K562 (cell line): ENCODE measurements around the gene ANK2.

Experiments
- CCNT2 ChIP-seq: IDR thresholded peaks from 2 replicates; pipeline ENCODE4 v1.6.1; 2011; ENCODE audit warnings: borderline replicate concordance, low read depth, mild to moderate bottlenecking, moderate library complexity, mixed read lengths, low read length; ENCODE audit not compliant: insufficient read length; ENCODE audit errors: extremely low read depth
- EZH2 ChIP-seq: IDR thresholded peaks from 2 replicates; pipeline ENCODE4 v1.6.1; 2012; ENCODE audit warnings: low read depth, mild to moderate bottlenecking, inconsistent platforms, low read length, borderline replicate concordance
- HDAC6 ChIP-seq: IDR thresholded peaks from 2 replicates; pipeline ENCODE4 v1.6.1; 2012; ENCODE audit warnings: low read depth, mild to moderate bottlenecking, control low read depth, inconsistent platforms, low read length, moderate library complexity
- KDM1A ChIP-seq, 2 experiments: fragments of 450-650 bp; IDR thresholded peaks; 2 replicates each; pipeline ENCODE4 v1.6.1; 2016; ENCODE audit warnings: mild to moderate bottlenecking in 2 of 2
- NCOA6 ChIP-seq: fragments of 450-650 bp; IDR thresholded peaks from 2 replicates; pipeline ENCODE4 v1.6.1; 2017; ENCODE audit warnings: mild to moderate bottlenecking
- RNF2 ChIP-seq: sonication (generic); IDR thresholded peaks from 2 replicates; pipeline ENCODE4 v1.6.1; 2016
- TF ChIP-seq, protein P1 (sequence below): sonication (generic); formaldehyde crosslinking; IDR thresholded peaks from 2 replicates; pipeline ENCODE4 v1.8.0; 2022; ENCODE audit warnings: mild to moderate bottlenecking, low read depth, missing genetic modification reagents
- TF ChIP-seq, protein P2 (sequence below): sonication (generic); formaldehyde crosslinking; IDR thresholded peaks from 2 replicates; pipeline ENCODE4 v1.4.0; 2020; ENCODE audit warnings: mild to moderate bottlenecking, missing genetic modification reagents

- TF ChIP-seq EZH2 (no peak), HDAC6 (no peak), NCOA6 (no peak), KDM1A (IDR thresholded peaks at IDR 0.05) (no peak), CCNT2 (no peak), RNF2 (no peak)
- TF ChIP-seq, protein P1, sequence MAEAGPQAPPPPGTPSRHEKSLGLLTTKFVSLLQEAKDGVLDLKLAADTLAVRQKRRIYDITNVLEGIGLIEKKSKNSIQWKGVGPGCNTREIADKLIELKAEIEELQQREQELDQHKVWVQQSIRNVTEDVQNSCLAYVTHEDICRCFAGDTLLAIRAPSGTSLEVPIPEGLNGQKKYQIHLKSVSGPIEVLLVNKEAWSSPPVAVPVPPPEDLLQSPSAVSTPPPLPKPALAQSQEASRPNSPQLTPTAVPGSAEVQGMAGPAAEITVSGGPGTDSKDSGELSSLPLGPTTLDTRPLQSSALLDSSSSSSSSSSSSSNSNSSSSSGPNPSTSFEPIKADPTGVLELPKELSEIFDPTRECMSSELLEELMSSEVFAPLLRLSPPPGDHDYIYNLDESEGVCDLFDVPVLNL, result no peak
- TF ChIP-seq, protein P2, sequence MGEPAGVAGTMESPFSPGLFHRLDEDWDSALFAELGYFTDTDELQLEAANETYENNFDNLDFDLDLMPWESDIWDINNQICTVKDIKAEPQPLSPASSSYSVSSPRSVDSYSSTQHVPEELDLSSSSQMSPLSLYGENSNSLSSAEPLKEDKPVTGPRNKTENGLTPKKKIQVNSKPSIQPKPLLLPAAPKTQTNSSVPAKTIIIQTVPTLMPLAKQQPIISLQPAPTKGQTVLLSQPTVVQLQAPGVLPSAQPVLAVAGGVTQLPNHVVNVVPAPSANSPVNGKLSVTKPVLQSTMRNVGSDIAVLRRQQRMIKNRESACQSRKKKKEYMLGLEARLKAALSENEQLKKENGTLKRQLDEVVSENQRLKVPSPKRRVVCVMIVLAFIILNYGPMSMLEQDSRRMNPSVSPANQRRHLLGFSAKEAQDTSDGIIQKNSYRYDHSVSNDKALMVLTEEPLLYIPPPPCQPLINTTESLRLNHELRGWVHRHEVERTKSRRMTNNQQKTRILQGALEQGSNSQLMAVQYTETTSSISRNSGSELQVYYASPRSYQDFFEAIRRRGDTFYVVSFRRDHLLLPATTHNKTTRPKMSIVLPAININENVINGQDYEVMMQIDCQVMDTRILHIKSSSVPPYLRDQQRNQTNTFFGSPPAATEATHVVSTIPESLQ (CRISPR knock-in tag), result no peak
Measured at GRCh38 chr4:113335746-113336145, 286.3 kb downstream of the ANK2 start.
